Skeletal muscle cell (primary cell): ENCODE measurements around the gene NSUN6.
"Not testable (repeated sequence)": the region's sequence is repeated elsewhere in the genome, so short reads cannot be mapped to it uniquely, and the experiment has no call there.

Experiments used
- DNase-seq: peaks from one replicate; pipeline ENCODE4 v3.0.0-alpha.2; 2010; ENCODE audit warnings: low read depth
- H3K4me3 ChIP-seq: 2 replicates; pipeline ENCODE4 v1.5.1; 2011; ENCODE audit warnings: low read depth, mild to moderate bottlenecking, control low read depth, low read length, moderate library complexity

Gene NSUN6

GRCh38 chr10:18660816-18661431, 9.5 kb upstream of the NSUN6 start:
- peak overlapping the region; percentile 96 for H3K4me3 ChIP-seq
- no peak for DNase-seq

- peak overlapping the region; percentile 96 for H3K4me3 ChIP-seq
- no peak for DNase-seq
These were observed 8.6 kb upstream of the NSUN6 start for GRCh38 chr10:18659819-18660535.

- DNase-seq, result peak; percentile 97
- peak within 1 kb of the TSS; percentile 96 for H3K4me3 ChIP-seq
These were observed 7.9 kb upstream of the NSUN6 start, which contains the start of gene ARL5B for GRCh38 chr10:18659125-18659818. Gene ARL5B, plus strand, starts transcription at chr10:18659431. Its CDS starts 207 bp downstream, at chr10:18659638.

- DNase-seq, result no peak
- H3K4me3 ChIP-seq, result peak overlapping the region; percentile 96
These were observed 7.1 kb upstream of the NSUN6 start for GRCh38 chr10:18658271-18659124.

- no peak overlapping the region for H3K4me3 ChIP-seq
- no peak for DNase-seq
These were observed 5.3 kb upstream of the NSUN6 start for GRCh38 chr10:18656724-18657123.

GRCh38 chr10:18653112-18653511, 1.7 kb upstream of the NSUN6 start:
- H3K4me3 ChIP-seq, result no peak overlapping the region
- no peak for DNase-seq

- no peak for DNase-seq
- peak overlapping the region; percentile 68 for H3K4me3 ChIP-seq
These were observed 886 bp downstream of the NSUN6 start for GRCh38 chr10:18650404-18650997.

GRCh38 chr10:18649364-18649959, 1.9 kb downstream of the NSUN6 start:
- no peak overlapping the region for H3K4me3 ChIP-seq
- DNase-seq, result no peak

- H3K4me3 ChIP-seq, result no peak overlapping the region
- no peak for DNase-seq
These were observed 3.4 kb downstream of the NSUN6 start for GRCh38 chr10:18647945-18648344.

- H3K4me3 ChIP-seq, result no peak overlapping the region
- DNase-seq, result no peak
These were observed 4.2 kb downstream of the NSUN6 start for GRCh38 chr10:18647151-18647550.

- not testable (repeated sequence) for H3K4me3 ChIP-seq
These were observed 11.7 kb downstream of the NSUN6 start for GRCh38 chr10:18639719-18640118.

GRCh38 chr10:18637400-18637799, 14.0 kb downstream of the NSUN6 start:
- H3K4me3 ChIP-seq, DNase-seq: not testable (repeated sequence)

More at GRCh38 chr10:18639719-18640118, 11.7 kb downstream of the NSUN6 start:
- DNase-seq, result not testable (repeated sequence)

- no peak for DNase-seq
- H3K4me3 ChIP-seq, result no peak overlapping the region
These were observed 15.4 kb downstream of the NSUN6 start for GRCh38 chr10:18635995-18636394.

- not testable (repeated sequence) for H3K4me3 ChIP-seq, DNase-seq
These were observed 18.9 kb downstream of the NSUN6 start for GRCh38 chr10:18632500-18632899.

- peak overlapping the region; percentile 53 for H3K4me3 ChIP-seq
- DNase-seq, result not testable (repeated sequence)
These were observed 23.9 kb downstream of the NSUN6 start for GRCh38 chr10:18627452-18628018.

GRCh38 chr10:18625886-18626285, 25.5 kb downstream of the NSUN6 start:
- no peak overlapping the region for H3K4me3 ChIP-seq

GRCh38 chr10:18623671-18624070, 27.7 kb downstream of the NSUN6 start:
- not testable (repeated sequence) for DNase-seq, H3K4me3 ChIP-seq

More at GRCh38 chr10:18625886-18626285, 25.5 kb downstream of the NSUN6 start:
- DNase-seq, result no peak

- DNase-seq, result no peak
- H3K4me3 ChIP-seq, result no peak overlapping the region
These were observed 30.5 kb downstream of the NSUN6 start for GRCh38 chr10:18620856-18621255.
